ENCODE data around the gene VIPR2. TPM values are rescaled to one million over a fixed set of nuclear protein-coding genes. Genes with fewer than 3 reads are reported as not detected.

The VIPR2 gene
- total and polyA plus RNA-seq, 5 experiments from 2014 or later, result 0.17 to 0.62 (median 0.24) TPM; not detected in 1

- Mint-ChIP-seq H3K4me1 (peaks cover under 1 to 2% (median 1%) of the 10 kb centered on the region in 4 donors), H3K36me3 (no peaks in the 10 kb centered on the region), H3K4me3 (no peak overlapping the region), H3K9me3 (no peaks in the 10 kb centered on the region), H3K27ac (no peak overlapping the region), H3K27me3 (peaks cover 0 to 16% (median 11%) of the 10 kb centered on the region in 5 donors)
- ATAC-seq, result no peak
- no peak for DNase-seq
- POLR2A ChIA-PET, result no interaction called here
Measured at GRCh38 chr7:159078911-159079270, 65.8 kb downstream of the VIPR2 start.

GRCh38 chr7:159078193-159078910, 66.3 kb downstream of the VIPR2 start:
- ATAC-seq, result no peak
- no peaks in the 10 kb centered on the region for H3K36me3 Mint-ChIP-seq
- H3K9me3 Mint-ChIP-seq, result no peaks in the 10 kb centered on the region
- DNase-seq, result no peak
- peaks cover 0 to 16% (median 11%) of the 10 kb centered on the region in 5 donors for H3K27me3 Mint-ChIP-seq
- POLR2A ChIA-PET, result no interaction called here
- no peak overlapping the region for H3K27ac Mint-ChIP-seq
- peaks cover 0 to 2% (median 0%) of the 10 kb centered on the region in 4 donors for H3K4me1 Mint-ChIP-seq
- H3K4me3 Mint-ChIP-seq, result no peak overlapping the region

GRCh38 chr7:159076333-159076732, 68.3 kb downstream of the VIPR2 start:
- no peak overlapping the region for H3K4me3 Mint-ChIP-seq
- DNase-seq, result no peak
- peaks cover under 1 to 2% (median 2%) of the 10 kb centered on the region in 4 donors for H3K4me1 Mint-ChIP-seq
- no peak for ATAC-seq
- peaks cover 0 to 16% (median 11%) of the 10 kb centered on the region in 5 donors for H3K27me3 Mint-ChIP-seq
- no peaks in the 10 kb centered on the region for H3K36me3 Mint-ChIP-seq
- H3K9me3 Mint-ChIP-seq, result no peaks in the 10 kb centered on the region
- POLR2A ChIA-PET, result no interaction called here
- no peak overlapping the region for H3K27ac Mint-ChIP-seq

- ATAC-seq (no peak), DNase-seq (no peak)
- Mint-ChIP-seq H3K9me3 (no peaks in the 10 kb centered on the region), H3K36me3 (no peaks in the 10 kb centered on the region), H3K27ac (no peak overlapping the region), H3K4me3 (no peak overlapping the region), H3K27me3 (peaks cover 0 to 16% (median 11%) of the 10 kb centered on the region in 5 donors), H3K4me1 (peaks cover 2 to 8% (median 7%) of the 10 kb centered on the region in 4 donors)
- POLR2A ChIA-PET, result no interaction called here
Measured at GRCh38 chr7:159075563-159076238, 69.0 kb downstream of the VIPR2 start.

GRCh38 chr7:159071260-159071659, 73.4 kb downstream of the VIPR2 start:
- peak overlapping the region in 5 of 10 donors; percentile 26 to 77 (median 32) for H3K27ac Mint-ChIP-seq
- H3K4me3 Mint-ChIP-seq, result peak overlapping the region in 3 of 10 donors; percentile 25 to 34 (median 33)
- no peaks in the 10 kb centered on the region for H3K9me3 Mint-ChIP-seq

GRCh38 chr7:159070431-159071148, 74.1 kb downstream of the VIPR2 start:
- POLR2A ChIA-PET, result no interaction called here
- H3K4me3 Mint-ChIP-seq, result peak overlapping the region in 5 of 10 donors; percentile 5 to 59 (median 31)

More at GRCh38 chr7:159071260-159071659, 73.4 kb downstream of the VIPR2 start:
- DNase-seq (no peak), ATAC-seq (no peak)
- Mint-ChIP-seq H3K4me1 (peaks cover 10 to 39% (median 36%) of the 10 kb centered on the region in 4 donors), H3K27me3 (peaks cover 0 to 4% (median 0%) of the 10 kb centered on the region in 5 donors), H3K36me3 (no peaks in the 10 kb centered on the region)
- POLR2A ChIA-PET, result no interaction called here

GRCh38 chr7:159068893-159069448, 75.7 kb downstream of the VIPR2 start:
- Mint-ChIP-seq H3K4me1 (peaks cover 10 to 39% (median 36%) of the 10 kb centered on the region in 4 donors), H3K4me3 (peak overlapping the region in 6 of 10 donors; percentile 30 to 71 (median 60)), H3K27me3 (peaks cover 0 to 4% (median 0%) of the 10 kb centered on the region in 5 donors), H3K9me3 (no peaks in the 10 kb centered on the region), H3K27ac (peak overlapping the region in 5 of 10 donors; percentile 22 to 83 (median 40)), H3K36me3 (no peaks in the 10 kb centered on the region)
- DNase-seq (no peak), ATAC-seq (no peak)
- POLR2A ChIA-PET, result no interaction called here

More at GRCh38 chr7:159070431-159071148, 74.1 kb downstream of the VIPR2 start:
- DNase-seq, result peak in 3 of 10 donors; percentile 9 to 31 (median 18)
- Mint-ChIP-seq H3K27me3 (peaks cover 0 to 4% (median 0%) of the 10 kb centered on the region in 5 donors), H3K4me1 (peaks cover 10 to 39% (median 36%) of the 10 kb centered on the region in 4 donors), H3K36me3 (no peaks in the 10 kb centered on the region), H3K27ac (peak overlapping the region in 3 of 10 donors; percentile 32 to 83 (median 39)), H3K9me3 (no peaks in the 10 kb centered on the region)
- ATAC-seq, result peak; percentile 65 to 74

GRCh38 chr7:159068488-159068811, 76.2 kb downstream of the VIPR2 start:
- no peaks in the 10 kb centered on the region for H3K9me3 Mint-ChIP-seq
- peak in 3 of 10 donors; percentile 1 to 15 (median 11) for DNase-seq
- H3K27ac Mint-ChIP-seq, result peak overlapping the region in 7 of 10 donors; percentile 1 to 65 (median 40)

GRCh38 chr7:159067576-159068487, 76.8 kb downstream of the VIPR2 start:
- H3K27ac Mint-ChIP-seq, result peak overlapping the region in 5 of 10 donors; percentile 22 to 69 (median 64)
- DNase-seq (no peak), ATAC-seq (peak in 1 of 2 donors; percentile 54)
- H3K9me3 Mint-ChIP-seq, result no peaks in the 10 kb centered on the region
- H3K27me3 Mint-ChIP-seq, result peaks cover 0 to 4% (median 0%) of the 10 kb centered on the region in 5 donors
- H3K4me1 Mint-ChIP-seq, result peaks cover 10 to 39% (median 36%) of the 10 kb centered on the region in 4 donors
- peak overlapping the region in 8 of 10 donors; percentile 7 to 71 (median 56) for H3K4me3 Mint-ChIP-seq
- POLR2A ChIA-PET, result no interaction called here
- no peaks in the 10 kb centered on the region for H3K36me3 Mint-ChIP-seq

More at GRCh38 chr7:159068488-159068811, 76.2 kb downstream of the VIPR2 start:
- Mint-ChIP-seq H3K36me3 (no peaks in the 10 kb centered on the region), H3K4me3 (peak overlapping the region in 7 of 10 donors; percentile 30 to 71 (median 60)), H3K27me3 (peaks cover 0 to 4% (median 0%) of the 10 kb centered on the region in 5 donors), H3K4me1 (peaks cover 10 to 39% (median 36%) of the 10 kb centered on the region in 4 donors)
- POLR2A ChIA-PET, result no interaction called here
- peak; percentile 52 to 64 for ATAC-seq

- Mint-ChIP-seq H3K27me3 (peaks cover 0 to 6% (median 1%) of the 10 kb centered on the region in 5 donors), H3K4me1 (peaks cover 10 to 39% (median 36%) of the 10 kb centered on the region in 4 donors), H3K36me3 (no peaks in the 10 kb centered on the region), H3K27ac (no peak overlapping the region), H3K4me3 (no peak overlapping the region), H3K9me3 (no peaks in the 10 kb centered on the region)
- POLR2A ChIA-PET, result no interaction called here
- ATAC-seq, result no peak
- DNase-seq, result no peak
Measured at GRCh38 chr7:159066816-159067575, 77.7 kb downstream of the VIPR2 start.

GRCh38 chr7:159065852-159066480, 78.7 kb downstream of the VIPR2 start:
- H3K27me3 Mint-ChIP-seq, result peaks cover 0 to 6% (median 1%) of the 10 kb centered on the region in 5 donors
- H3K27ac Mint-ChIP-seq, result no peak overlapping the region
- H3K9me3 Mint-ChIP-seq, result no peaks in the 10 kb centered on the region
- DNase-seq (no peak), ATAC-seq (no peak)
- H3K4me1 Mint-ChIP-seq, result peaks cover 10 to 34% (median 31%) of the 10 kb centered on the region in 4 donors
- H3K36me3 Mint-ChIP-seq, result no peaks in the 10 kb centered on the region
- POLR2A ChIA-PET, result no interaction called here
- no peak overlapping the region for H3K4me3 Mint-ChIP-seq

Data from naive thymus-derived CD8-positive, alpha-beta T cell (primary cell).